GM18520 (cell line): Measurements from ENCODE around the gene ZBBX.

ENCODE experiments used
- ATAC-seq: cut with Tn5 transposase; IDR thresholded peaks from one replicate; pipeline ENCODE4 v1.9.1; 2021; ENCODE audit not compliant: unreplicated experiment

Gene ZBBX

GRCh38 chr3:167306319-167306718, 73.8 kb downstream of the ZBBX start:
- no peak for ATAC-seq

DNA sequence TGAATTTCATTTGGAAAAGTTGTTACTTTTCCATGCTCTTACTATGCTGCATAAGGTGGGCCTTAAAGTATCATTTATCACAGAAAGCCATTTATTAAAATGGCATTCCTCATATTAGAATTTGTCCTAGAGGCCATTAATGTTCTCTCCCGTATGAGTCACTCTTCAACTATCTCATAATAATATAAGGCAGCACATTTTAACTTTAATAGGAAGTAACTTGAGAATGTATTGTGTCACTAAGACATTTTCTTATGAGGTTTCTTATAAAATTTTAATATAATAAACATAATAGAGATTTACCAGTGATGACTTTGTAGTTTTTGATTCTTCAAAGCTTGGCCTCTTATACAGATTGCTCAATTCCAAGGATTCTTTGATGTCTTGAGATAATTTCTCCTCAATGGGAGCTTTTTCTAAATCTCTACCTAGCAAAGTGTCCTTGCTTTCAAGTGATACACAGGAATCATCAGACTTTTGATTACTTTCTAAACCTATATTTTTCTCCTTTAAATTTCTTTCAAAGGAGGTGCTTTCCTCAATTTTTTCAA, 74.7 kb downstream of the ZBBX start:
- no peak for ATAC-seq

GRCh38 chr3:167304077-167304476, 76.0 kb downstream of the ZBBX start:
- no peak for ATAC-seq

DNA sequence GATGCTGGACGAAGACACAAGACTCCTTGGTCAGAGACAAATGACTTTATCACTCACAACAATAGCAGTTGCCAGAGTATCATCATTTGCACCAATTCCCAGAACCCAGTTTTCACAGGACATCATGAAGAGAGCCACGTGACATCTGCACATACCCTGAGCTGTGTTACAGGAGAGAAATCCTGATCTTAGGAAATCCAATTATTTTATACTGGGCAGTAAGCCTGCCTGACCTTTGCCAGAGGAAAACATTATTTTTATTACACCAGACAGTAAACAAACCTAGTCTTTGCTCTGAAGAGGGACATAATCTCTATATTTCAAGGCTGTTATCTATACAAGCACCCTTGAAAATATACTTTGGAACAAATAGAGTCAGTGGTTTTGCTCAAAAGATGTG, 77.4 kb downstream of the ZBBX start:
- no peak for ATAC-seq

DNA sequence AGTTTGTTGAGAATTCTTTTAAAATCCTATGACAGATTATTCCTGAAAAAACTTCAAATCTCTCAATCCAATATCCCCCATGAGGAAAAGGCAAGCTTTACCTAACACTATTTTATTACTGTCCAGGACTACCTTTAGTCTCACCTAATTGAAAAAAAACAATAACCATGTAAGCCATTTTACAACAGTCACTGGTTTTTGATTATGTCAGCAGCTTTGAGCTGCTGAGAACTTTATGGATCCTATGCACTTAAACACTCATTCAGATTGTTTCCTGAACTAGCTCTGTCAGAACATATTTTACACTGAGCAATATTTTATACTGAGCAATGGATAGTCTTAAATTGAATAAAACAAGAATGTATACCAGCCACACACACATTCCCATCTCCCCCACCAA, 79.9 kb downstream of the ZBBX start:
- no peak for ATAC-seq

DNA sequence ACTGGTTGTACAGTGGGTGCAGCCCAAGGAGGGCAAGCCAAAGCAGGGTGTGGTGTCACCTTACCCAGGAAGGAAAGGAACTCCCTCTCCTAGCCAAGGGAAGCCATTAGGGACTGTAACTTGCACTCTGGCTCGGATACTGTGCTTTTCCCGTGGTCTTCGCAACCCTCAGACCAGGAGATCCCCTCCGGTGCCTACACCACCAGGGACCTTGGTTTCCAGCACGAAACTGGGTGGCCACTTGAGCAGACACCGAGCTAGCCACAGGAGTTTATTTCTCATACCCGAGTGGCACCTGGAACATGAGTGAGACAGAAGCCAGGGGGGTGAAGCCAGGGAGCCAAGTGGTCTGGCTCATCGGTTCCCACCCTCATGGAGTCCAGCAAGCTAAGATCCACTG, 90.7 kb downstream of the ZBBX start:
- ATAC-seq = no peak

DNA sequence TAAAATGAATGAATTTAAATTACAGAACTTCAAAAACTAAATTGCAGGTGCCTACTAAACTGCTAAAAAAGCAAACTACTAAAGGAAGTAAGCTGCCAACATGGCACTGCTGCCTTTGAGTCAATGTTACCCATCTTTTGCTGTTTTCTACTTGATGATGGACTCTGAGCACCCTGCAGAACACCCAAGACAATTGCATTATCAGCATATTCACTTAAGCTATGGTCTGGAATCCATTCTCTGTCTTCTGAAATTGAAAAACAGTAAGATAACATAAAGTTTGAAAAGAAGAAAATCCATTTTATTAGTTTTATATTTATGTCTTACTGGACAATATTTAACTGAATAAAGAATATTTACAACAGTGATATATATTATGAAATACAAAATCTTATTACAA, 91.4 kb downstream of the ZBBX start:
- no peak for ATAC-seq

DNA sequence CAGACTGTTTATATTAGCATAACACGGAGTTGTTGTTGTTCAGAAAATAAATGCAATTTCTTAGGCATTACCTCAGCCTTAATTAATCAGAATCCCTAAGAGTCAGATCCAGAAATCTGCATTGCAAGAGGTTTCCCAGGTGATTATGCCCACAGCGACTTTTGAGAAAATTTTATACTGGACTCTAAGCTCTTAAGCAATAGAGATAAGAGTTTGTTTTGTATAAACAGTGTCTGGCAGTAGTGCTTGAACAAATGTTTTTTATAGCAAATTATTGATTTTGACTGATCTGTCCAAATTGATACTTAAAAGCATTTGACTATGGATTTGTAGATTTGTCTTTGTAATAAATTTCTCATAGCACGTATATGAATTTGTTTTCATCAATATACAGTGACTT, 92.8 kb downstream of the ZBBX start:
- no peak for ATAC-seq

- no peak for ATAC-seq
These were observed 105.8 kb downstream of the ZBBX start for GRCh38 chr3:167274141-167274874.

- ATAC-seq = no peak
These were observed 127.1 kb downstream of the ZBBX start for GRCh38 chr3:167253037-167253436.

DNA sequence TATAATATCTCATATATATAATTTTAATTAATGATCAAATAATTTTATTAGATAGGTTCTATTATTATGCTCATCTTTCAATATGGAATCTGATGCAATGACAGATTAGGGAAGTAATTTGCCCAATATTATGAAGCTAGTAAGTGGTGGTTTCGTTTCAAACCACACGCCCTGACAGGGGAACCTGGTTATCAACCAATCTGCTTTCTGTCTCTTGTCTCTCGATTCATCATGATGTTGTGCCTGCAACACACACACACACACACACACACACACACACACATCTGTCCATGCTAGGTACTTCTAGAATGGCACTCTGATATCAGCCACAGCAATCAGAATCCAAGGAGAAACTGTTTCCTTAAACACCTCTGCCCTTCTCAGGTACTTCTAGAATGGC, 128.4 kb downstream of the ZBBX start:
- no peak for ATAC-seq

DNA sequence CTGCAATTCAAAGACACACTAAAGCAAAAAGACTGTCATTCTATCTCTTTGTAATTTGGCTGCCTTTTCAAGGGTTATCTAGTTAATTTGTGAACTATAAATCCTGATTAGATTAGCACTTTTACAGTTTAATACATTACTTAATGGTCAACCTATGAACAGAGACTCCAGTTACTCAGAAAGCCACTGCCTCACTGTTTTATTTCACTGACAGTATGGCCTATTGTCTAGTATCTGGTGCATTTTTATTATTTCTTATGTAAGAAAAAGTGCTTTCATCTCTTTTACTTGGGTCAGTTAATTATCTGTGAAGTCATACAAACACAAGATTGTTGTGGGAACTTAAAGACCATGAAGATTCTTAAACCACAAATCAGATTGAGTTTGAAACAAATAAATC, 133.8 kb downstream of the ZBBX start:
- no peak for ATAC-seq

- ATAC-seq = no peak
These were observed 138.8 kb downstream of the ZBBX start for GRCh38 chr3:167241048-167241845.

GRCh38 chr3:167228135-167228534, 152.0 kb downstream of the ZBBX start:
- no peak for ATAC-seq

- no peak for ATAC-seq
These were observed 154.3 kb downstream of the ZBBX start for GRCh38 chr3:167225821-167226220.

DNA sequence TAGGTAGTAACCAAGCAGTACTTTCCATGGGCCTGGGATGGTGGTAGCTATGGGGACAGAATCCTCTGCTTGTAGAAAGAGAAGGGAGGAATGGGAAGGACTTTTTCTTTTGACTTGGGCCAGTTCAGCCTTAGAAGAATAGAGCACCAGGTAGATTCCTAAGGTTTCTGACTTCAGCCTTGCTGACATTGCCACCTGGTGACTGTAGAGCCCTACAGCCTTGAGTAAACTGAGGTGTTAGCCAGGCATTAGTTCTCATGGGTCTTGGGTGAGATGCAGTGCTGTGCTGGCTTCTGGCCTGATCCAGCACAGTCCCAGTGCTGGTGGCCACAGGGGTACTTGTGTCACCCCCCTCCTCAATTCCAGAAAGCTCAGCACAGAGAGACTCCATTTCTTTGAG, 171.1 kb downstream of the ZBBX start:
- no peak for ATAC-seq

- ATAC-seq = no peak
These were observed 177.0 kb downstream of the ZBBX start for GRCh38 chr3:167203062-167203461.

DNA sequence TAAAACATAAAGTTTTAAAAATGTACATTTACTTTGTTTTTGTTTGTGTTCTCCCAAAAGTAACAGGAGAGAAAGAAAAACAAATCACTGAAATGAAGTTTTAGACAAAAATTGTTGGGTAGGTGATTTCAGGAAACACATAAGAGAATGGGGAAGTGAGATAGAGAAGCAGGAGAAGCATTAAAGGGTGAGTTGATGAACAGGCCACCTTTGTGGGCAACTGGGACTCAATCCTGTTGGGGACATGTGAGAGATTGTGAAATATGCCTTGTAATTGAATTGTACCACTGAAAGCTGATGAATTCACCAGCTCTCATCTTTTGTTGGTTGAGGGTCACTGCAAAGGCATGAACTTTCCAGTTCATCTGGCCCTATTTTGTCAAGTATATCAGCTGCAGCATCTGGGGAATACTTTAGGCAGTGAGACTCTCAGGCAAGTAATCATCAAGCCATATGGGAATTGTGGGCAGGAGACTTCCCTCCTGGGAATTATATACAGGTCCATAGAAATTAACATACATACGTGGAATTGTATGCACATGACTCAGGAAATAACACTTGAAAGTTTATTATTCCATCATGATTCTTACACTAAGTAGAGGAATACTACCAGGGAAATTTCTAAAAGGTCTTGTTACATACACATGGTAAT, 181.0 kb downstream of the ZBBX start:
- no peak for ATAC-seq
